ENCODE data around the gene GPR61.

GPR61 gene

DNA sequence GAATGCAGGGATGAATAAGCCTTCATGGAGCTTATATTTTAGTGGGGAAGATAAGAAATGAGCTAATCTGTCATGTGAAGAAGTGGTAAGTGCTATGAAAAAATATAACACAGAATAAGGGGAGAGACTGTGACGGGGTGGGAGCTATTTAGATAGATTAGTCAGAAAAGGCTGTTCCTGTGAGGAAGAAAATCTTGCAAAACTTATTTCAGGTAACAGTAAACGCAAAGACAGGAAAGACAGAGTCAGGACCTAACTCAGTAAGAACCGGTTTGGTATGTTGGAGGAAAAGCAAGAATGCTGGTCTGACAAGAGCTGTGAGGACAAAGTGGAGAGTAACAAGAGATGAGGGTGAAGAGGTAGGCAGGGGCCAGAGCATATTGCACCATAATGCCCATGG is 30.7 kb downstream of the GPR61 start:
- Histone ChIP-seq H3K27me3 (ENCODE audit: low read length) (no peaks in the 10 kb centered on the region), H3K4me3 (ENCODE audit: insufficient read depth, low read length, poor library complexity, severe bottlenecking) (no peak overlapping the region), H3K9me3 (ENCODE audit: insufficient read depth, low read length) (no peaks in the 10 kb centered on the region), H2AFZ (ENCODE audit: low read depth, low read length, severe bottlenecking) (no peak overlapping the region), H3F3A (ENCODE audit: insufficient read depth) (peaks cover 8% of the 10 kb centered on the region; the same call in 1 of the 2 replicates), H3K36me3 (ENCODE audit: low read length) (no peaks in the 10 kb centered on the region), H3K9me2 (replicated peaks; ENCODE audit: insufficient read depth, low read length) (no peaks in the 10 kb centered on the region), H3K27ac (ENCODE audit: low read depth, low read length) (no peak overlapping the region), H3K4me2 (ENCODE audit: low read depth, low read length, poor library complexity, severe bottlenecking) (no peak overlapping the region), H3K79me2 (ENCODE audit: insufficient read depth, low read length) (peaks cover 85% of the 10 kb centered on the region), H3K9ac (ENCODE audit: low read length) (no peak overlapping the region), H4K20me1 (ENCODE audit: low read depth, low read length) (peaks cover 10% of the 10 kb centered on the region)
- TF ChIP-seq EZH2phosphoT487 (conservative IDR thresholded peaks at IDR 0.05; ENCODE audit: low read length) = no peak
- TF ChIP-seq, protein P1, sequence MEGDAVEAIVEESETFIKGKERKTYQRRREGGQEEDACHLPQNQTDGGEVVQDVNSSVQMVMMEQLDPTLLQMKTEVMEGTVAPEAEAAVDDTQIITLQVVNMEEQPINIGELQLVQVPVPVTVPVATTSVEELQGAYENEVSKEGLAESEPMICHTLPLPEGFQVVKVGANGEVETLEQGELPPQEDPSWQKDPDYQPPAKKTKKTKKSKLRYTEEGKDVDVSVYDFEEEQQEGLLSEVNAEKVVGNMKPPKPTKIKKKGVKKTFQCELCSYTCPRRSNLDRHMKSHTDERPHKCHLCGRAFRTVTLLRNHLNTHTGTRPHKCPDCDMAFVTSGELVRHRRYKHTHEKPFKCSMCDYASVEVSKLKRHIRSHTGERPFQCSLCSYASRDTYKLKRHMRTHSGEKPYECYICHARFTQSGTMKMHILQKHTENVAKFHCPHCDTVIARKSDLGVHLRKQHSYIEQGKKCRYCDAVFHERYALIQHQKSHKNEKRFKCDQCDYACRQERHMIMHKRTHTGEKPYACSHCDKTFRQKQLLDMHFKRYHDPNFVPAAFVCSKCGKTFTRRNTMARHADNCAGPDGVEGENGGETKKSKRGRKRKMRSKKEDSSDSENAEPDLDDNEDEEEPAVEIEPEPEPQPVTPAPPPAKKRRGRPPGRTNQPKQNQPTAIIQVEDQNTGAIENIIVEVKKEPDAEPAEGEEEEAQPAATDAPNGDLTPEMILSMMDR (IDR thresholded peaks at IDR 0.05; ENCODE audit: insufficient read depth, low read length, poor library complexity, severe bottlenecking) = no peak

DNA sequence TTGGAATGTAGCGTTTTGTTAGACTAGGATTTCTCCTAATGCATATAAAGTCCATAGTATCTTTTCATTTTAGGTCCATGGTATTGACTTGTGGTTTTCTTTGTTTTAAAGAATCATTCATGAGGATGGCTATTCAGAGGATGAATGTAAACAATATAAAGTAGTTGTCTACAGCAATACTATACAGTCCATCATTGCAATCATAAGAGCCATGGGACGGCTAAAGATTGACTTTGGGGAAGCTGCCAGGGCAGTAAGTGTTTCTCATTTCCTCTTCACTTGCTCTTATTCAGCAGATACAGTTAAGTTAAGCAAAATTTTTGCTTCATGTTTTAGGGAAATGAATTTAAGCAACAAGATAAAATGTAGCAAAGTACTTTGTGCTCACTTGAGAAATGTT is 34.1 kb downstream of the GPR61 start:
- Histone ChIP-seq H3K9me2 (replicated peaks; ENCODE audit: insufficient read depth, low read length) (no peaks in the 10 kb centered on the region), H3K27ac (ENCODE audit: low read depth, low read length) (no peak overlapping the region), H3K27me3 (ENCODE audit: low read length) (no peaks in the 10 kb centered on the region), H3K4me3 (ENCODE audit: insufficient read depth, low read length, poor library complexity, severe bottlenecking) (no peak overlapping the region), H2AFZ (ENCODE audit: low read depth, low read length, severe bottlenecking) (no peak overlapping the region), H3K36me3 (ENCODE audit: low read length) (no peaks in the 10 kb centered on the region; the same call in 1 of the 2 replicates), H3K4me2 (ENCODE audit: low read depth, low read length, poor library complexity, severe bottlenecking) (no peak overlapping the region), H4K20me1 (ENCODE audit: low read depth, low read length) (peaks cover 5% of the 10 kb centered on the region; the same call in 1 of the 2 replicates), H3K9ac (ENCODE audit: low read length) (no peak overlapping the region), H3K9me3 (ENCODE audit: insufficient read depth, low read length) (no peaks in the 10 kb centered on the region), H3F3A (ENCODE audit: insufficient read depth) (peaks cover 8% of the 10 kb centered on the region; the same call in 1 of the 2 replicates), H3K79me2 (ENCODE audit: insufficient read depth, low read length) (peaks cover 51% of the 10 kb centered on the region)
- no peak for TF ChIP-seq EZH2phosphoT487 (conservative IDR thresholded peaks at IDR 0.05; ENCODE audit: low read length)
- TF ChIP-seq, protein P1 (IDR thresholded peaks at IDR 0.05; ENCODE audit: insufficient read depth, low read length, poor library complexity, severe bottlenecking) = no peak

DNA sequence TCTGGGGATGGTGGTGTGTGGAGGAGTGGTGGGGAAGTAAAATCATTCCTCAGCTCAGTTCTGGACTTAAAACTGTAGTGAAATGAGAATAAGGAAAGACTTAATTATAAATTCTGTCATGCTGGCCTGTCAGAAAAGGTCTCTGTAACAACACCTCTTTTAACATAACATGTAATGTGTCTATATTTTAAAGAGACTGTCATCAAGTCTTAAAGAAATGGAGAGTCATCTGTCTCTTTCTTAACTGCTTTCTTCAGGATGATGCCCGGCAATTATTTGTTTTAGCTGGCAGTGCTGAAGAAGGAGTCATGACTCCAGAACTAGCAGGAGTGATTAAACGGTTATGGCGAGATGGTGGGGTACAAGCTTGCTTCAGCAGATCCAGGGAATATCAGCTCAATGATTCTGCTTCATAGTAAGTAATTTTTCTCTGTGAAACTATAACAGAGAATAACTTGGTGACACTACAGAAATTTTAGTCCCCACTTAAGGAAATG is 39.3 kb downstream of the GPR61 start:
- no peak overlapping the region for H3K9ac ChIP-seq (ENCODE audit: low read length)
- H3K27me3 ChIP-seq (ENCODE audit: low read length) = no peaks in the 10 kb centered on the region
- H3K79me2 ChIP-seq (ENCODE audit: insufficient read depth, low read length) = peaks cover 4% of the 10 kb centered on the region
- peaks cover 7% of the 10 kb centered on the region; the same call in 1 of the 2 replicates for H3F3A ChIP-seq (ENCODE audit: insufficient read depth)
- H3K27ac ChIP-seq (ENCODE audit: low read depth, low read length) = no peak overlapping the region
- no peak overlapping the region for H3K4me3 ChIP-seq (ENCODE audit: insufficient read depth, low read length, poor library complexity, severe bottlenecking)
- TF ChIP-seq EZH2phosphoT487 (conservative IDR thresholded peaks at IDR 0.05; ENCODE audit: low read length) = no peak
- TF ChIP-seq, protein P1 (IDR thresholded peaks at IDR 0.05; ENCODE audit: insufficient read depth, low read length, poor library complexity, severe bottlenecking) = no peak
- peaks cover 17% of the 10 kb centered on the region for H3K36me3 ChIP-seq (ENCODE audit: low read length)
- H3K9me2 ChIP-seq (replicated peaks; ENCODE audit: insufficient read depth, low read length) = no peaks in the 10 kb centered on the region
- no peaks in the 10 kb centered on the region for H3K9me3 ChIP-seq (ENCODE audit: insufficient read depth, low read length)
- H4K20me1 ChIP-seq (ENCODE audit: low read depth, low read length) = no peaks in the 10 kb centered on the region
- no peak overlapping the region for H3K4me2 ChIP-seq (ENCODE audit: low read depth, low read length, poor library complexity, severe bottlenecking)
- H2AFZ ChIP-seq (ENCODE audit: low read depth, low read length, severe bottlenecking) = no peak overlapping the region

Data from SU-DHL-6 (cell line).